ENCODE results near the gene NR1D2.
"Not testable (repeated sequence)": the region's sequence is repeated elsewhere in the genome, so short reads cannot be mapped to it uniquely, and the experiment has no call there.

Gene NR1D2

DNA sequence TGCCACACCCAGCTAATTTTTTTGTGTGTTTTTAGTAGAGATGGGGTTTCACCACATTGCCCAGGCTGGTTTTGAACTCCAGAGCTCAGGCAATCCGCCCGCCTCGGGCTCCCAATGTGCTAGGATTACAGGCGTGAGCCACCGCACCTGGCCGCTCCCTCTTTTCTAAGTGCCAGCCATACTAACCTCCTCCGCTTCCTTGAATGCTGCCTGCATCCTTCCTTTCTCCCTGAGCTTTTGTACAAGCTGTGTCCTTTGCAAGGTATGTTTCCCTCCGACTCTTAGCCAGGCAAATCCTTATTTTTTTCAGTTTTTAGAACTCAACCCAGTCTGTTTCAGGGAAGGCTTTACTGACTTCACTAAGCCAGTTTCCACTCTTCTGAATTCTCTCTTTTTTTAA lies 60.6 kb downstream of the NR1D2 start:
- DNase-seq (ENCODE audit: low spot score): no peak

DNA sequence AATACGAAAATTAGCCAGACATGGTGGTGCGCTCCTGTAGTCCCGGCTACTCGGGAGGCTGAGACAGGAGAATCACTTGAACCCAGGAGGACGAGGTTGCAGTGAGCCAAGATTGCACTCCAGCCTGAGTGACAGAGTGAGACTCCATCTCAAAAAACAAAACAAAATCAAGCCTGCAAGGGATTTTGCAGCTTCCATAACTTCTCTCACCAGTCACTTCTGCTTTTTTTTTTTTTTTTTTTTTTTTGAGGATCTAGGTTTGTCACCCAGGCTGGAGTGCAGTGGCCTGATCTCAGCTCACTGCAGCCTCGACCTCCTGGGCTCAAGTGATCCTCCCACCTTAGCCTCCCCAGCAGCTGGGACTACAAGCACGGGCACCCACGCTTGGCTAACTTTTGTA lies 65.7 kb downstream of the NR1D2 start:
- DNase-seq (ENCODE audit: low spot score): not testable (repeated sequence)

DNA sequence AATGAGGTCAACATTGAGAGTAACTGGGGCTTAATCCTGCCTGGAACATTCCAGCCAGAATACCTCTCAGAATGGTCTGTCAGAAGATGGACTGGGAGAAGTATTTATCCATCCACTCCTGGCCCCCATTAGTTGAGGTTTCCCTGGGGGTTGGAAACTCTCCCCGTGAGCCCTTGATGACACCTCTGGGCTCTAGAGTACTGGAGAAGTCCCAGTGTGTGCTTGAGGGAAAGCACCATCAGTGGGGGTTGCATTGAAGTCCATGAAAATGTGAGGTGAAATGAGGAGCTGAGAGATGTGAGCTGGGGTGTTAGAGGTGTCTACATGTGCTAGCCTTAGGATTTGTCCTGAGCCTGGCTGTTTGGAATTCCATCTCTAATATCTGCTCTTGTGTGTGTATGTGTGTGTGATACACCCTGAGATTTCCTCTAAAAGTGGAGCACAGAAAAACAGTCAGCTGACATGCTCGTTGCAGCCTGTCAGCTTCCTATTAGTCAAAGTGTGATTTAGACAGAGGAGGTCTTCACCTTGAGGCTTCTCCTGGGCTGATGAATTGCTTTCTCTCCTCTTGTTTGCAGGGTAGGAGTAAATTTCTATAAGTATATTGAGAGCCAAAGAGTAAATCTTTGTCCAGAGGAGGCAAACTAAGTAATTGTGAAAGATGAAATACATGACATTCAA lies 67.6 kb downstream of the NR1D2 start:
- no peak for DNase-seq (ENCODE audit: low spot score)

DNA sequence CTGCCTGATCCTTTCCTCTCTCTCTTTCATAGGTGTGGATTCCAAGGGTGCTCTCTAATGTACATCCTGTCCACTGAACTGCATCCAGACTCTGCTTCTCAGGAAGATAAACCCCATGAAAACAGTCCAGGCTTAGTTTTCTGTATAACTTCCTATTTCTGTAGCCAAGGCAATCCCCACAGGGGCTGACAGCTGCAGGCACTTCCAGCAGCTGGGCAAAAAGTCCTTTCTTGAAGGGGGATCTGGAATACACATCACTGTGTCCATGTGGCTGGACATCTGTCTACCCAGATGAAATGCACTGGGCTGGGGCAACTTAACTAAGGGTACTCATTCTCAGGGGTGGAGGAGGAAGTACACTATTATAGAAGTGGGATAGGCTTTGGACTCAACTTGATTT lies 72.2 kb downstream of the NR1D2 start:
- no peak for DNase-seq (ENCODE audit: low spot score)

DNA sequence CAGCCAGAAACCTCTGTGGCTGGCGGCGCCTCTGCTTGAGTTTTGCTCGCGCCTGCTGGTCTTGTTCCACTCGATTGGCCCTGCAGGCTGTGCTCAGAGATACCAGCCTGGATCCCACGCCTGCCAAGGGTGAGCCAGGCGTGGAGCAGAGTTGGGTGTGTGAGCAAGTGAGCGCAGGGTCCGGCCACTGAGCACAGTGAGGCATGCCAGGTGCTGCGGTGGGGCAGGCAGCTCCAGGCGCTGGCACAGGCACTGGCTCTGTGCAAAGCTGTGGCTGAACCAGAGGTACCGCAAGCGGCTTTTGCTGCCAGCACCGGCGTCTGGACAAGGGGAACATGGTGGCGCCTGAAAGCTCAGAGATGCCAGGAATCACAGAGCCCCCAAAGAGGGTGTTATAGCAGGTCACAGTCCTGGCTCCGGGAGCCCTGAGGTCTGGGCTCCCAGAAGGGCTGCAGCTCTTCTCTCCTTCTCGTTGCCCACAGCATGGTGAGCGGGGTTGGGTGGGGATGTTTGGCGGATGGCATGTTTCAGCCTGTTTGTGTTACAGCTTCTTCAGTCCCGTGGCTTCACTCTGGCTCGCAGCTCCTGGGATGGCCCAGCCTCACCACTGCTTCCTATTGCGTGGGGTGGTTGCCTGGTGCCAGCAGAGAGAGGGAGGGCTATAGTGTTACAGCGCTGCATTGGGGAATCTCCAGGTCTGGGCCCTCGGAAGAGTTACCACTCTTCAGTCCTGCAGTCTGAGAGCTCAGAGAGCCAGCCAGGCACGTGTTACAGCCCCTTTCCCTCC lies 73.9 kb downstream of the NR1D2 start:
- no peak for DNase-seq (ENCODE audit: low spot score)

DNA sequence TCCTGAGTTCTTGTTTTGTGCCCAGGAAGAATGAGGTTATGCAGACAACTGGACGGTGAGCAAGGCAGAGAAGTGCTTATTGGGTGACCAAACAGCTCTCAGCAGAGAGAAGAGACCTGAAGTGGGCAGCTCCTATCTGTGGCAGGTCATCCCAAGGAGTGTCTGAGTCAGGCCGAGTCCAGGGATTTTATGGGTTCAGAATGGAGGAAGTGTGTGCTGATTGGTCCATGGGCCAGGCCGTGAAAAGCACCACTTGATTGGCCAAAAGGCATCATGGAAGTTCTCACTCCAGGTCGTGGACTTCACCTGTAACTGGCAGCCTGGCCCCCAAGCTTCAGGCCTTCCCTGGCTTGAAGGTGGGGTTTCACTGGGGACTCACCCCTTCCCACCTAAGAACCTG lies 74.5 kb downstream of the NR1D2 start:
- DNase-seq (ENCODE audit: low spot score): no peak

DNA sequence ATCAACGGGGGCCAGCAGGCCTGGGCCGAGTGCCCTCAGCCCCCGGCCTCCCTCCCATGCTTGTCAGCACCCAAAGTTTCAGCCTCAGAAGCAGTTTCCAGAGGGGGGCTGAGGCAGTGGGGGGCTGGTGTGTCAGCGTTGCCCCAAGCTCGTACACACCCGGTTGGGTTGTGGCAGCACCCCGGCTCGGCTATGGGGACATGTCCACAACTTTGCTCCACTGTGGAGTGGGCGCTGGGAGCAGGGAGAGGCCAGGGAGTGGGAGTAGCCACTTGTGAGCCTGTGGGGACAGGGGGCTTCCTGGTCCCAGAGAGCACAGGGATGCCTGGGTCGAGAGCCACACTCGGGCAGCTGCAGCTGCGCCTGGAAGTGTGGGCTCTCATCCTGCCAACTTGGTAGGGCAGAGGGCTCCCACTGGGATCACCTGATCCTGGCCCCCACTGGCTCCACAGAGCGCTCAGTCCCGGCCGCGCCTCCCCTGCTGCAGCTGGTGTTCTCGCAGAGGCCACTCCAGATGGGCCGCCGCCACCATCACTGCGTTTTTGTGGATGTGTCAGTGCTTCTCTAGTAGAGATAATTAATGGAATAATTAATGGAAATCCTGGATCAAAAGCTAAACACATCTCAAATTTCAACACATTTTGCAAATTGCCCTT lies 75.1 kb downstream of the NR1D2 start:
- DNase-seq (ENCODE audit: low spot score): no peak

DNA sequence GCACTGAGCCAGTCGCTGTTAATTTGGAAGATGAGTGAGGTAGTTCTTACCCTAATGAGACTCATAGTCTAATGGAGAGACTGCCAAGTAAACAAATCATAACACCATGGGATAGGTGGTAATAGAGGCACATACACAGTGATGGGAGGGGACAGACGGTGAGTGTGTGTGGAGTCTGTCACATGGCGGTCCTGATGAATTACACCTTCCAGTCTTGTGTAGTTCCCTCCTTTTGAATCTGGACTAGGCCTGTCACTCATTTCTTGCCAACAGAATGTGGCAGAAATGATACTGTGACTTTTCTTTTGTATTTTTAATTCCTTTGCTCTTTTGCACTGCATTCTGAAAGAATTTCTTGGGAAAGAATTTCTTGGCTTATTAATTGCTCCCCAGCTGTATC lies 78.1 kb downstream of the NR1D2 start:
- DNase-seq (ENCODE audit: low spot score): no peak

DNA sequence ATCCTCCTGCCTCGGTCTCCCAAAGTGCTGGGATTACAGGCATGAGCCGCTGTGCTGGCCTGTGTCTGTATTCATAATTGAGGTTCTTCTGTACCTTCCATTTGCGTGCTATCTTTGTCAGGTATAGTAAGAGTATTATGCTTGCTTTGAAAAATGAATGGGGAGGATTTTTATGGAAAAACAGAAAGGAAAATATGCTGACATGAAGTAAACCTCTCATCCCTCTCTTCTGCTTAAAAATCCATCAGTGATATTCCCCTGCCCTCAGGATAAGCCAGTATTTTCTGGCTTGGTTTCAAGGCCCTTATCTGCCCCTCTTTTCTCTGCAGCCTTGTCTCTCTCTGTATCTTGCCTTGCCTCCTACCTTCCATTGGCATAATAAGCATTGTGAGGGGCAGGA lies 80.7 kb downstream of the NR1D2 start:
- DNase-seq (ENCODE audit: low spot score): no peak

DNA sequence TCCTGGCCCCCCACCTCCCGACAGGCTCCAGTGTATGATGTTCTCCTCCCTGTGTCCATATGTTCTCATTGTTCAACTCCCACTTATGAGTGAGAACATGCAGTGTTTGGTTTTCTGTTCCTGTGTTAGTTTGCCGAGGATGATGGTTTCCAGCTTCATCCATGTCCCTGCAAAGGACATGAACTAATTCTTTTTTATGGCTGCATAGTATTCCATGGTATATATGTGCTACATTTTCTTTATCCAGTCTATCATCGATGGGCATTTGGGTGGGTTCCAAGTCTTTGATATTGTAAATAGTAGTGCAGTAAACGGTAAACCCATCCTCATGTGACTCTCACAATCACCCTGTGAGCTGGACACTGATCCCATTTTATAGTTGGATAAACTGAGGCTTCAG lies 81.6 kb downstream of the NR1D2 start:
- DNase-seq (ENCODE audit: low spot score): not testable (repeated sequence)

DNA sequence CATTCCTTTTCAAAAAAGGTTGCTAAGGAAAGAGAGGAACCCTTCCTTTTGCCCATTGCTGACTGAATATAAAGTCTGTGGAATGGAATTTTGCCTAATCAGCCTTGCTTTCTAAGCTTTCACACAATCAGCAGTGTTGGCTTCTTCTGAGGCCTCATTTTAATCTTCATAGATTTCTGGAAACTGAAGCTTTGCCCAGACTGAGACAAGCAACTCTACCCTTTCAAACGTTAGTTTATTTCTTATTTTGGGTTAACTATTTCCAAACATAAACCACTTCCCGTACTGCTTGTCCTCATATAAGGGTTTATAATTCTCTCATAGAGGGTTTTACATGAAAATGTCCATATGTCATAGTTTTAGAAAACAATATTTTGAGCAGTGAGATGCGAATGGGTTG lies 82.9 kb downstream of the NR1D2 start:
- DNase-seq (ENCODE audit: low spot score): no peak

All from GM03348 (cell line).